HG03135 (cell line): Measurements from ENCODE around the gene TMEM233.
"Not testable (repeated sequence)": the region's sequence is repeated elsewhere in the genome, so short reads cannot be mapped to it uniquely, and the experiment has no call there.

ENCODE experiments used
- ATAC-seq: cut with Tn5 transposase; IDR thresholded peaks from one replicate; pipeline ENCODE4 v1.9.1; 2021; ENCODE audit warnings: mild to moderate bottlenecking, moderate library complexity; ENCODE audit not compliant: unreplicated experiment

TMEM233 gene

DNA sequence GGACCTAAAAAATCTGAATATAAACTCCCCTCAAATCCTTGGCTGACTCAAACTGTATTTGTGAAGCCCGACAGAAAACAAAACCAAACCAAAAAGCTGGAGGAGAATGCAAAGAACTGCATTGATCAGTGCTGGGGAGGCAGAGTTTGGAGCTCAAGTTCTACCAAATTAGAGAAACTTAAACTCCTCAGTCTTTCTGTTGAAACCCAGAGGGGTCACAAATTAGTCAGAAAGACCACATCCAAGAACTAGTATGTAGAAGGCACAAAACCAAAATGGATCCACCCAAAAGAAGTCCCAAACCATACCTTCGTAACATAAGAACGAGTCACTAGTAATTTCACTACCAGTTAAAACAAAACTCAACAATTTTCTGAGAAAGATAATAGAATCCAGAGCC, 59.1 kb downstream of the TMEM233 start:
- ATAC-seq = no peak

DNA sequence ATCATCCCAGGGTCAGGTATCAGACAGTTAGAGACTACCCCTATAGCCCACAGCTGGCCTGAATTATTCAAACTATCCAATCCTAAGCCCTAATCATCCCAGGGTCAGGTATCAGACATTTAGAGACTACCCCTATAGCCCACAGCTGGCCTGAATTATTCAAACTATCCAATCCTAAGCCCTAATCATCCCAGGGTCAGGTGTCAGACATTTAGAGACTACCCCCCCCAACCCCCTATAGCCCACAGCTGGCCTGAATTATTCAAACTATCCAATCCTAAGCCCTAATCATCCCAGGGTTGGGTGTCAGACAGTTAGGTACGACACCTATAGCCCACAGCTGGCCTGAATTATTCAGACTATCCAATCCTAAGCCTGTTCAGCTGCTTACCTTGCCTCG, 63.4 kb downstream of the TMEM233 start:
- ATAC-seq = not testable (repeated sequence)

DNA sequence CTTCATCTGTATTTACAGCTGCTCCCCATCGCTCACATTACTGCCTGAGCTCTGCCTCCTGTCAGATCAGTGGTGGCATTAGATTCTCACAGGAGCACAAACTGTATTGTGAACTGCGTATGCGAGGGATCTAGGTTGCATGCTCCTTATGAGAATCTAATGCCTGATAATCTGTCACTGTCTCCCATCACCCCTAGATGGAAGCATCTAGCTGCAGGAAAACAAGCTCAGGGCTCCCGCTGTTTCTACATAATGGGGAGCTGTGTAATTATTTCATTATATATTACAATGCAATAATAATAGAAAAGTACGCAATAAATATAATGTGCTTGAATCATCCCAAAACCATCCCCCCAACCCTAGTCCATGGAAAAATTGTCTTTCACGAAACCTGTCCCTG, 64.6 kb downstream of the TMEM233 start:
- not testable (repeated sequence) for ATAC-seq

DNA sequence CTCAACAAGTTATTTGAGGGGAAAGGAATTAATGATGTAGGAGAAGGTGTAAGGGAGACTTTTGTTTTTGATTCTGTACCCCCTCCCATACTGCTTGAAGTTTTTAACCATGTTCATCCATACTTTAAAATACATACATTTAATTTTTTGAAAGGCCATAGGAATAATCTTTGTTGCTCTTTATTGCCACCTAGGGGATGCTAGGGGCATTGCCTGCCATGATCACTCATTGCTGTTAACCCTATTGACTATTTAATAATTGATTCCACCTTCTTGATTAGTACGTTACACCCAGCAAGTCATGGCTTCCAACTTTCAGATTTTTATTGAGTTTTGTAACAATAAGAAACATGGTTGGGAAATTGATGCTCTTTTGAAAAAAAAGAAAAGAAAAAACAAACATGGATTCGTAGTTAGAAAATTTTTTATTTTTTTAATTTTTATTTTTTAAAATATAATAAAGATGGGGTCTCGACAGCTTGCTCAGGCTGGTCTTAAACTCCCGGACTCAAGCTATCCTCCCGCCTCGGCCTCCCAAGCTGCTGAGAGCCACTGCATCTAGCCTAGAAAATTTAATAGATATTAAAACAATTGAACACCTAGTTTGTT, 65.8 kb downstream of the TMEM233 start:
- ATAC-seq = no peak

DNA sequence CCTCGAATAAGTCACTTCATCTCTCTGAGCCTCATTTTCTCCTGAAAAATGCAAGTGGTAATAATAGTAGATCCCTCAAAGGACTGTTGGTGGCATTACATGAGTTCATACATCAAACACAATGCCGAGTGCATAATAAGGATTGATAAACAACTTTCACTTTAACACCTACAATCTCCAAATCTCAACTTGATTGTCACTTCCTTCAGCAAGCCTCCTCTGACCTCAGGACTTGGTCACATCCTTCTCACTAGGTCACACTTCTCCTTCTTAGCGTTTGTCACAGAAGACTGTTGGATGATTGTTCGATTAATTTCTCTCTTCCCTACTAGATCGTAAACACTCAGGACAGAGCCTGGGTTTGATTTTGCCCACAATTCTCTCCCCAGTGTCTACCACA, 66.5 kb downstream of the TMEM233 start:
- no peak for ATAC-seq

DNA sequence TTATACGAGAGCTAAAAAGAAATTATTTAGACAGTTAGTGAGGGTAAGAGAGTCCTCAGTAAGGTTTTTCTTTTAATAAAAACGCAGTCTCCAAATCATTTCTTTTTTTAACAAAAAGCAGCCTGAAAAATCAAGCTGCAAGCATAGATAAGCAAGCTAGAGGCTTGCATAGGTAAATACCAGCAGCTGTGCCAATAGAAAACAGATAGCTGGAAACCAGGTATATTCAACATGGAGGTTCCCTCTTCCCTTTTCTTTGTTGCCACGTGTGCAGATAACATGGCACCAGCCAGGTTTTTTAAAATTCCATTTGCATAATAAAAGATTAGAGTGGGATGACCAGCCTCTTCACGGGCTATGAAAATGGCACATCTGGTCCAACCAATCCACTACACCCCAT, 68.3 kb downstream of the TMEM233 start:
- no peak for ATAC-seq

DNA sequence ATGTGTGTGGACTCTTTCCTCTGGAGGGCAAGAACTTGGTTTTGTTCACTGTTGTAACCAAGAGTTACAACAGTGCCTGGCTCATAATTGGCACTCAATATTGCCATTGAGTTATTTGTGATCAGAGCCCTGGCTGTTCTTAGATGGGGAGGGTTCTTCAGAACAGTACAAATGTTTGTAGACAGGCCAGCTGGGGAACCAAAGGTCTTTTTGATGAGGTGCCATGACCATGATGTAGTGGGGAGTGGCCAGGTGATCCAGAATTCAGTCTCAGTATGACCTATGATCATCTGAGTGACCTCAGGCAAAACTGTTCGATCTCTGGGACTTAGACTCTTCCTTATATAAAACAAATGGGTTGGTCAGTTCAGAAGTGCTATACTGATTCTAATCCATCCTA, 71.1 kb downstream of the TMEM233 start:
- no peak for ATAC-seq

DNA sequence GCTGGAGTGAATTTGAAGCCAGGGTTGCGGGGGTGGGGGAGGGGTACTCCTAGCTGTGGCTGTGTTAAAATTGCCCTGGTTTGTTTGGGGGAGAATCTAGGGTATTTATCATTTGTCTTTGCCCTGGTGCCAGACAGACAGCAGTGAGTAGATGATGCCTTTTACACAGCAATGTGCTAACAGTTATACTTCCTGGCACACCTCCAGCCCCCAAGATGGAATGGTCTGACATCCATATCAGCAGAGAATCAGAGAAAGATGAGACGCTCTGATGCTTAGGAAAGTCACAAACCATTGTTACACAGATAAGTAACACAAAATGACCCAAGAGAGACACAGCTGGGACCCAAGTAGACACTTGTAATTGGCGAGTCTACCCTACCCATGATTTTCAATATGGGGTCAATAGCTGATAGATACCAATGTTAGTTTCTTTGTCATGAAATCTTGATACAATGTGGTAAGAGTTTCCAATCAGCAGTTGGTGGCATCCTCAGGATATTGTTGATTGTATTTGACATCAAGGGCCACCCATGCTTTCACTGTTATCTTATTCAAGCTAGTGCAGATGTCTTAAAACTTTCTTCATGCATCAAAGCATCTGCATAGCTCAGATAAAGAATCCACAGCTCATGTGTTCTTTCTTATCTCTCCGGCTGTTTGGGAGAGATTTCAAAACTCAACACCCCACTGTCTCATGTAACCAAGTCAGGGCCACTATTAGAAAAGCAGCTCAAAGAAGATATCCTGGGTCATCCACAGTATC, 71.8 kb downstream of the TMEM233 start:
- no peak for ATAC-seq

DNA sequence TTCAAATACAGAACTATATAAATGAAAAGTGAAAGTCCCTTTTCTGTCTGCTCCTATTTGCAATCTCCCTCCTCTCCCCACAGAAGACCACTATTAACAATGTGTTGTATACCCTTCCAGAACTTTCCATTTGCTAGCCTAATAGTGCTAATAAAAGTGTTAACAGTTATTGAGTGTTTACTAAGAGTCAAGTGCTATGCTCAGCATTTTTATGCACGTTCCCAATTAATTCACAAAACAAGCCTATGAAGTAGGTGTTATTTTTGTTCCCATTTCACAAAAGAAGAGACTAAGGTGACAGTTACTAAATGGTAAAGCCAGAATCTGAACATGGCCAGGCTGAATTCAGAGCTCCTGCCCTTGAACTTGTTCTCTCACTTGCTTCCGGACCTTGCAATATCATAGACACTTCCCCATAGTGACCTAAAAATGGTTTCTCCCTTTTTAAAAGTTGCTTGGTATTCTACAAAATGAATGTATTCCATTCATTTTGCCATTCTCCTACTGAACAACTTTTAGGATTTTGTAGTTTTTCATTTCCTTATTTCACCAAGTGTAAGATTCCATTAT, 72.7 kb downstream of the TMEM233 start:
- no peak for ATAC-seq

DNA sequence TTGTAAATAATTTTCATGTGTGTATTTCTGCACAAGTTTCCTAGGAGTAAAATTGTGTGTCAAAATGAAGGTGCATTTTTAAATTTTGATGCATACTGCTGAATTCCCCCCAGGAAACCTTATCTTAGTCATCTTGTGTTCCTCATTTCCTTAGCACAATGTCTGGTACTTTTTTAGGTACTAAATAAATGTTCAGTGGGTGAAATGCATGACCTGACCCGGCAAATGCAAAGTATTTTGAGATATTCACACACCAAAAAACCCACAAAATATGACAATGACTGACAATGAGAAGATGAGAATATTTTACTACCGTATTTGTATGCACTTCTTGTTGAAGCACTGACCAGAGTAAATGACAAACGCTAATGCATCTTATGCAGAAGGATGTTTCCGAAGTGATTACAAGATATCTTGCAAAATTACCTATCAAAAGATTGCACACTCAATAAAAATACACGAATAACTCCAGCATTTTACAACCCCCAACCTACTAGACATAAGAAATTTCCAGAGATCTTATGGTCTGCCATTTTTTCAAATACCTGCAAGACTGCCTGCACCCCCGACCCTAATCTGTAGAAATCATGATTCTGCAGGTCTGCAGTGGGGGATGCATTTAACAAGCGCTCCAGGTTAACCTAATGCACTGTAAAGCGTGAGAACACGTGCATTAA, 73.5 kb downstream of the TMEM233 start:
- no peak for ATAC-seq

DNA sequence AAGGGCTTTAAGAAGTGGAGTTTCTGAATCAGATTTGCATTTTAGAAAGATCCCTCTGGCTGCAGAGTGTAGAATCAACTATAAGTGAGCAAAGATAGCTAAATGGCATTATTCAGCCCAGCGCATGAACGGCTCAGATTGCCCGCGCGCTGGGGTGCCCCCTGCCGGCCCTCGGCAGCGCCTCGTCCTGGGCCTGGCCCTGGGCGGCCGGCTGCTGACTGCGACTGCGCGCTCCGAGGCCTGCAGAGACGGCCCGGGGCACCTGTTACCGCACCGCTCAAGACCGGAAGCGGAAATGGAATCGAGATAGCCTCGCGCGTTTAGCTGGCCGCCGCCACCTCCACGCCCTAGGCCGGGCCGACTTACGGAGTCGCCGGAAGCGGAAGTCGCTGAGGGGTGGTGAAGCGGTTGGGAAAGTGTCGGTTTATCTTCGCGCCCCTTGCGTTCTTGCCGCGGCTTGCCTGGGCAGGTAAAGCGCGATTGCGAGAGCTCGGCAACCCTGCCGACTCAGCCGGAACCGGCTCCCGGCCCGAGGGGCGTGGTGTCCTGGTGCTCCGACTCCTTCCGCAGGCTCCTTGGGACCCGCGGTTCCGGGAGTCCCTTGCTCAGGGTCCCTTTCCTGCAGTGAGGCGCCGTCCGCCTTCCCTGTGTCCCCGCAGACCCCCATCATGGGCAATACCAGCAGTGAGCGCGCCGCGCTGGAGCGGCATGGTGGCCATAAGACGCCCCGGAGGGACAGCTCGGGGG, 74.2 kb downstream of the TMEM233 start, which contains the start of gene PRKAB1:
PRKAB1 (plus strand) TSS at position 557 of the 747 bp plus-strand sequence; CDS start at position 669, 112 bp downstream.
- peak; percentile 96 for ATAC-seq

DNA sequence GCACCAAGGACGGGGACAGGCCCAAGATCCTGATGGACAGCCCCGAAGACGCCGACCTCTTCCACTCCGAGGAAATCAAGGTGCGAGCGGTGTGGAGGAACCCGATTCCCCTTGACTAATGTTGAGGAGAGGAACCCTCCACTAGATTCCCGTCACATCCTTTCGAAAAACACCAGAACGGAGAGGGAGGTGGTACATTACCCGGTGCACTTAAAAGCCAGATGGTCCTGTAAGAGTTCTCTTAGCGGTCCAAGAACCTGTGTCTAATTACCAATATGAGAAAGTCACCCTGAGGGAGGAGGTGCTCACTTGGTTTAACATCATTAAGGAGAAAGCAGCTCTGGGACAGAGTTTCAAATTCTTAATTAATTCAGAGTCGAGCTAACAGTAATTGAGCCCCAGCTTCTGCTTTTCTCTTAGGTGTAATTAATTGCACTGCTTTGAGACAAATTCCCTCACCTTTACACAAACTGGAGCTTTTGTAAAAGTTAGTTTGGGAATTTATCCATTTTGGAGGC, 74.8 kb downstream of the TMEM233 start:
- ATAC-seq = peak; percentile 12

DNA sequence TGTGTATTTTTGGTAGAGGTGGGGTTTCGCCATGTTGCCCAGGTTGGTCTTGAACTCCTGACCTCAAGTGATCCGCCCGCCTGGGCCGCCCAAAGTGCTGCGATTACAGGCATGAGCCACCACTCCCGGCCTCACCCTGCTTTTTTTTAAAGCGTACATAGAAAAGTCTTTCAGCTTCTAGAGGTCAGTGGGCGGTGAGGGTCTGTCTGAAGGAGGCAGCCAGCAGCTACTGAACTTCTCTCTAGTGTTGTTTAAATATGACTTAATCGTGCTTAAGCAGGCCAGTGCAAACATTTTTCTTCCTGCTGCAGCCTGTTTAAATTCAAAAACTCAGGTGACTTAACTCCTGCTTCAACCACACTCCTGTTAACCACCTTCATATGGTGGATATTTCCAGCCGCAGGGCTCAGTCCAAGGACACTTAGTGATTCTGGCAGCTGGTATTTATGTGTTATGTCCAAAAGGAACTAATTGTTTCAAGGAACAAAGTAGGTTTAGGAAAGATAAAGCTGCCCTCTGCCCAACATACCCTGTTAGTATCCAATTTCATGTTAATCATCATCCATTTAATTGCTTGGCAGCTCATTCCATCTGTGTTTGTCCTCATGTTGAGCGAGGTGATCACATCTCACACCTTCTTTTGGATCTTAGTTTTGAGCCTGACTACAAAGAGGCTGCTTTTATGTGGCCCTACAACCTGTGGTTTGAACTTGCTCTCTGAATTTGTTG, 76.3 kb downstream of the TMEM233 start:
- no peak for ATAC-seq

DNA sequence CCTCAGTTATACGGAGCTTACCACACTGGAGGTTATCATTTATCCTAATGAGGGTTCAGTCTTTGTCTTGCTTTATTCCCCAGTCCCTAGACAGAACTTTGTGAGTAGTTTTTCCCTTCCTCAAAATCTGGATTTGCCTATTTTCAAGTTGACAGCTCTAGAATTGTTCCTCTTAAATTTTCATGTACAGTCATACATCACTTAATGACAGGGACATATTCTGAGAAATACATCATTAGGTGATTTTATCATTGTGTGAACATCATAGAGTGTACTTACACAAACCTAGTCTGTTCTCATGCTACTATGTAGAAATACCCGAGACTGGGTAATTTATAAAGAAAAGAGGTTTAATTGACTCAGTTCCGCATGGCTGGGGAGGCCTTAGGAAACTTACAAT, 77.5 kb downstream of the TMEM233 start:
- ATAC-seq = no peak

DNA sequence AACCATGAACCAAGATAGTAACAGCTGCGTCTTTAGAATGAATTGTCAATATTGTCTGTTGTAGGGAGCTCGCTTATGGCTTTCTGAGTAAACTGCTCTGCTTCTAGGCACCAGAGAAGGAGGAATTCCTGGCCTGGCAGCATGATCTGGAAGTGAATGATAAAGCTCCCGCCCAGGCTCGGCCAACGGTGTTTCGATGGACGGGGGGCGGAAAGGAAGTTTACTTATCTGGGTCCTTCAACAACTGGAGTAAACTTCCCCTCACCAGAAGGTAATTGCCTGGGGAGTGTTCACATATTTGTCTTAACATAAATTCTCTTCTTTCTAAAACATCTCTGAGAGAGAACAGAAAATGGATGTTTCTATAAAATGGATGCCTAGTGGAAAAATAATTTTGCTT, 78.6 kb downstream of the TMEM233 start:
- no peak for ATAC-seq

DNA sequence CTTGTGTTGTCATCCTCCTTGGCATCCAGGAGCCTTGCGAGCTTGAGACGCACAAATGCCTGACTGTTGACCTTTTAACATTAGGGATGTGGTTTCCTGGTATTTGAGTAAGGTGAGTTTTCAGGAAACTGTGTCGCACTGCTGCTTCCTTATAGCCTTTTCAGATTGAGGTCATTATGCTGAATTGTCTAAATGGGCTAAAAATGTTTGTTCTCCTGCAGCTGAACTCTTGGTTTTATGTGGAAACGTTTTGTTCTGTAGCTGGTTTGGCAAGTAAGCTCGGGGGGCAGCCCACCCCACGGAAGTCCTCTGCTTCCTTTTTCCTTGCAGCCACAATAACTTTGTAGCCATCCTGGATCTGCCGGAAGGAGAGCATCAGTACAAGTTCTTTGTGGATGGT, 80.1 kb downstream of the TMEM233 start:
- no peak for ATAC-seq

DNA sequence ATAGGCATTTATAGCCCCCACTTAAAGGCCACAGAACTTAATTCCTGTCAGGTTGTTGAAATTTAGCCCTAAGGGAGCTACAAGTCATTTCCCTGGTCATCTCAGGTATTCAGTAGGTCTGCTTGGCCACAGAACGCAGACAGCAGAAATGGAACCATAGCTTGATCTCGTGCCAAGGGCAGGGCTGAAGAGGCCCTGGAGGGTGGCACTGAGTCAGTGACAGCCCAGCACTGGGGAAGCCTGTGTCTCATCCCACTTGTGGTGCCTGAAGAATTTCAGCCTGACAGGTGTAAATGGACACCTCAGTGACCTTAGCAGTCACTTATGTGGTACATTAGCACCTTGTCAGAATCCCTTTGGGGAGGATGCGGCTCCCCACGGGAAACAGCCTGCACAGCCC, 81.0 kb downstream of the TMEM233 start:
- no peak for ATAC-seq

DNA sequence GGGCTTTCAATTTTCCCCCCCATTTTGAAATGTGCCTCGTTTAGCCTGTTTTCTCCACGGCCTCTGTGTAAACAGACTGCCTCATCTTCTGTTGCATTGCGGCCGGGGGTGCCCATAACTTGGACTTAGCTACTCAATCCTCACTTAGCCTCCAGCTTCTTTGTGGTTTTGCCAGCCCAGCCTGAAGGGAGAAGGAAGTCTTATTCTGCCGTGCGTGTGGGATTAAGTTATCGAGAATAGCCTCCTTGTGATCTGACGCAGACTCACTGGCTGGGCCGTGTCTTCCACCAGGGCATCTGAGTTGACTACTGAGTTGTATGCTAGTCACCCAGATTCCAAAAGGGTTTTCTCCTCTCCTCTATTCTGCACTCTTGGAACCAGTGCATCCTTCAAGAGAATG, 82.4 kb downstream of the TMEM233 start:
- no peak for ATAC-seq

DNA sequence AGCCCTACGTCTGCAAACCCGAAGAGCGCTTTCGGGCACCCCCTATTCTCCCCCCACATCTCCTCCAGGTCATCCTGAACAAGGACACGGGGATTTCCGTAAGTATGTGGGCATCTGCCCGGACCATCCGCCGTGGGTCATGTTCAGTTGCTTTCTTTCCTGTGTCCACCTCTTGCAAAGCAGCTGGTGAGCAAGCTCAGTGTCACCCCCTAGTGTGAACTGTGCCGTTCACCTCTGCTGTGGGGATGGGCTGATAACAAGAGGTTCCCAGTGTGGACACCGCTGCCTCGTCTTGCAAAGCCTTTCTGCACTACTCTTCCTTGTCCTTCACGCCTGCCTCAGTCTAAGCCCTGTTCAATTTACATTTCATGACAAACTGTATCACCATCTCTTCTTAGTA, 83.0 kb downstream of the TMEM233 start:
- no peak for ATAC-seq

DNA sequence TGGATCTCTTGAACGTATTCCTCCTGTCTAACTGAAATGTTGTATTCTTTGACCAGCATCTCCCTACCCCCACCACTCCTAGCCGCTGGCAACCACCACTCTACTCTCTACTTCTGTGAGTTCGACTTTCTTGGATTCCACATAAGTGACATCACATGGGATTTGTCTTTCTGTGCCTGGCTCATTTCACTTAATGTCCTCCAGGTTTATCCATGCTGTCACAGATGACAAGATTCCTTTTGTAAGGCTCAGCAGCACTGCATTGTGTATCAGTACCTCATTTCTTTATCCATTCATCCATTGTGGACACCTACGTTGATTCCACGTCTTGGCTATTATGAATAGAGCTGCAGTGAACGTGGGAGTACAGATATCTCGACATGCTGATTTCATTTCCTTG, 84.9 kb downstream of the TMEM233 start:
- no peak for ATAC-seq
